Endothelial cell of umbilical vein (primary cell): ENCODE data around the gene ZDHHC14.

ENCODE experiments used
- CTCF ChIP-seq, 2 donors: IDR thresholded peaks; 1 replicate in 1 of 2; 2 replicates in 1 of 2; pipeline ENCODE4 v1.5.1; 2011; ENCODE audit warnings: low read length in 2 of 2, mild to moderate bottlenecking in 2 of 2, moderate library complexity in 2 of 2, control low read depth in 1 of 2, inconsistent platforms in 1 of 2, low read depth in 1 of 2; ENCODE audit not compliant: insufficient read depth in 1 of 2; ENCODE audit errors: extremely low read depth in 1 of 2
- POLR2A ChIP-seq: IDR thresholded peaks from 2 replicates; pipeline ENCODE4 v1.6.1; 2012; ENCODE audit warnings: low read depth, mild to moderate bottlenecking, control low read depth, low read length
- POLR2AphosphoS5 ChIP-seq: IDR thresholded peaks from 2 replicates; pipeline ENCODE4 v1.6.1; 2012; ENCODE audit warnings: low read depth, mild to moderate bottlenecking, control low read depth, low read length, moderate library complexity; ENCODE audit not compliant: insufficient read depth

DNA sequence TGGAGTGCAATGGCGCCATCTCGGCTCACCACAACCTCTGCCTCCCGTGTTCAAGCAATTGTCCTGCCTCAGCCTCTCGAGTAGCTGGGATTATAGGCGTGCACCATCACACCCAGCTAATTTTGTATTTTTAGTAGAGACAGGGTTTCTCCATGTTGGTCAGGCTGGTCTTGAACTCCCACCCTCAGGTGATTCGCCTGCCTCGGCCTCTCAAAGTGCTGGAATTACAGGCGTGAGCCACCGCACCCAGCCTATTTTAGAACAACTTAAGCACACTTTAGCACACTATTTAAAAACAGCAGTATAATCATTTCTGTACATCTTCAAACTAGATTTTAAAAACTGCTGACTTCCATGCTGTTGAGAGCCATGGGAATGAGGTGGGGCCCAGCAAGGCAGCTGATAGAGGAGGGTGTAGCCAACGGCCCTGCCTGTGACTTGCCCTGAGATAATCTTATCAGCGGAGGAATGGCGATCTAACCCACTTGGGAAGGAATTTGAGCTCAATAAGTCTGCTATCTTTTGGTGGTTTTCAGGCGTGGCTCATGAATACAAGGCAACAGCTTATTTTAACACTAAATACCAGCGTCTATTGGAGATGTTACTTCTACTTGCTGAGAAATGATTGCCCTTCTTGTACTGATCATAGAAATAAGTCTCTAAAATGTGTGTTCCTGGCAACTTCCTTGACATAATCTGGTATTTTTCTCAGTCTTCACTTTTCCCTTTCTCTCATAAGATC lies 12.1 kb downstream of the ZDHHC14 start:
- no peak for TF ChIP-seq CTCF (IDR thresholded peaks at IDR 0.05; ENCODE audit: extremely low read depth in 1 of 2, insufficient read depth in 1 of 2, low read depth in 1 of 2, low read length in 2 of 2)
- TF ChIP-seq POLR2A = no peak
- no peak for TF ChIP-seq POLR2AphosphoS5
